MV-4-11 (cell line): Measurements from ENCODE around the gene DMKN.
A peak's percentile ranks its signal among the peaks of the same experiment; 100 is the strongest.

Source experiments
- DNase-seq: peaks from one replicate; lab custom pipeline; 2025; lab: John Stamatoyannopoulos, UW

DMKN gene

DNA sequence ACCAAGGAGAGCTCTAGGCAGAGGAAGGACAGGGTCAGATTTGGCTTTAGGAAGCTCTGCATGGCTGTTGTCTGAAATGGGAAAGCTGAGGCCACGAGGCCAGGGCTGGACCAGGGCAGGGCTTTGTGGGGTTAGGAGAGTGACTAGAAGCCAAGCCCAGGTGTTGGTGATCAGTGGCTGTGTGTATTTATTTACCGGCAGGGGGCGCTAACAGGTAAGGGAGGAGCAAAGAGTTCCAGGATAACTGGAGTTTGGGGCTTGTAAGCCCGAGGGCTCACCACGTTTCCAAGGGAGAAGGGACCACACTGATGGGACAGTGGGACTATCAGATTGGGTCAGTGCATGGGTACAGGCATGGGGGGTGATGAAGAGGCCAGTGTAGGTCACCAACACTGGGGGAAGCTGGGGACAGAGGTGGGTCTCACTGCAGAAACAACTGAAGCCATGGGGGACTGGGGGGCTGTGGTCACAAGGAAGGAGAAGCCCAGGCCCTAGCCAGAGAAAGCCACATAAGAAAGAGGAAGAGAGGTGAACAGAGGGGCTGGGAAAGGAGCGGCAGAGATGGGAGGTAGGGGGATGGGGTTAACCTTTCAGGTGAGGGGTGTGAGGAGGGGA lies 35.8 kb upstream of the DMKN start:
- peak; percentile 55 for DNase-seq

DNA sequence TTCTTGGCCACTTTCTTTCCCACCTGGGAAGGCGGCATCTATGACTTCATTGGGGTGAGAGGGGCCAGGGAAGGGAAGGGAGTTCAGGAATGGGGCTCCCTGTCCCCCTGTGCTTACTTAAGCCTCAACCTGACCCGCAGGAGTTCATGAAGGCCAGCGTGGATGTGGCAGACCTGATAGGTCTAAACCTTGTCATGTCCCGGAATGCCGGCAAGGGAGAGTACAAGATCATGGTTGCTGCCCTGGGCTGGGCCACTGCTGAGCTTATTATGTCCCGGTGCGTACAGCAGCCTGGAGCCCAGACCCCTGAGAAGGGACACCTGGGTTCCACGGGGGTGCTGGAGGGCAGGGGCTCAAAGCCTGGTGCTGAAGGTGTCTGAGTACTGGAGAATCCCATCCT lies 33.1 kb upstream of the DMKN start:
- DNase-seq = no peak

- DNase-seq = peak; percentile 29
These were observed 32.5 kb upstream of the DMKN start for GRCh38 chr19:35545855-35546381.

DNA sequence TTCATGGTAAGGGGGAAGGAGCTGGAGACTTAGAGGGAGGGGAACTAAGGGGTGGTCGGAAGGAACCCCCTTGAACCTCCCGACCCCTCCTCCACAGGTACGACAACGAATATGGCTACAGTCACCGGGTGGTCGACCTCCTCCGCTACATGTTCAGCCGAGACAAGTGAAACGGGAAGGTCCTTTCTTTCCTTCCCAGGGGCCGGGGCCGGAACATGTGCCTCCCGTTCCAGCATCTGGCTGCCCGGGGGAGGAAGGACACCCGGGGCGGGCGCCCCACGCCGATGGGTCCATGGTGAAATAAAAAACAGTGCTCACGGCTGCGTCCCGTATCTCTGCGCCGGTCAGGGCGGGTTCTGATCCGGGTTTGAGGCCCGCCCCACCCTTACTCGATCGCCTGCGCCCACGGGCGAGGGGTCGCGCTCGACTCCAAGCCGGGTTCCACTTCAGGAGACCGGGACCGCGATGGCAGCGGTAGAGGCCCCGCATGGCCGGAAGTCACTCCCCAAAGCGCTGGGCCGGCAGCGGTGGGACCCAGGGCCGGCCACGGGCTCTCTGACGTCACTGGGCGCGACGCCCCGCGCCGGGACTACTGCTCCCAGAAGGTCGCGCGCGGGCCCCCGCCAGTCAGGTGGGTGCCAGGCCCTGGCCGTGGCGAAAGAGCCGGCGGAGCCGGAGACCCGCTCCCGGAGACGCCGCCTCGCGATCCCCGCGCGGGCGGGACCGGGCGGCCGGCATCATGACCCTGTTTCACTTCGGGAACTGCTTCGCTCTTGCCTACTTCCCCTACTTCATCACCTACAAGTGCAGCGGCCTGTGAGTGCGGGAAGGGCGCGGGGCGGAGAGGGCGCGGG lies 31.8 kb upstream of the DMKN start, which contains the start of gene TMEM147:
Gene TMEM147, plus strand, starts transcription at position 626 of the 854 bp plus-strand sequence. Its CDS starts 114 bp downstream, at position 740.
- DNase-seq = peak; percentile 86

- DNase-seq = no peak
These were observed 30.8 kb upstream of the DMKN start for GRCh38 chr19:35544110-35544802.

DNA sequence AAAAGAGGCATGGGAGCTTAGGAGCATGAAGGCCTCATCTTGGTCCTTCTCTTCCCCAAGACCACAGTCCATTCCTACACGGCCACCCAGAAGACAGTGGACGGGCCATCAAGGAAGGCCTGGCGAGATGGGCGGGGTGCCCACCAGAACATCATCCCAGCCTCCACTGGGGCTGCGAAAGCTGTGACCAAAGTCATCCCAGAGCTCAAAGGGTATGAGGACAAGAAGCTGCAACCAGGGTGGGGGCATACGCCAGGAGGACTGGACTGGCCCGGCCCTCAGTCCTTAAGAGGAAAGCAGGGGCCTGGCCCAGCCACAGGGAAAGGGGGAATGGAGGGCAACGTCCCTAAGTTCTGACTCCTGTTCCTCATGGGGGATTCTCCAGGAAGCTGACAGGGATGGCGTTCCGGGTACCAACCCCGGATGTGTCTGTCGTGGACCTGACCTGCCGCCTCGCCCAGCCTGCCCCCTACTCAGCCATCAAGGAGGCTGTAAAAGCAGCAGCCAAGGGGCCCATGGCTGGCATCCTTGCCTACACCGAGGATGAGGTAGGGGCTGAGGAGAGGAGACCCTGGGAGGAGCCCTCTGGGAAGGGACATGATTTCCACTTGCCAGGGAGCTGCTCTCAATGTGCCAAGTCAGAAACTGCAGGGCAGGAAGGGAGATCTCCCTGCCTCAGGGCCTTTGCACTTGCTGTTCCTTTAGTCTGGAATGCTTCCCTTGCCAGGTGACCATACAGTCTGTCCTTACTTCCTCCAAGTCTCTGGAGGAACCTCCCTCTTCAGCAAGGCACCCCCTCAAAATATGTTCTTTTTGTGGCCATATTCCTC lies 30.0 kb upstream of the DMKN start:
- no peak for DNase-seq

- DNase-seq = no peak
These were observed 28.8 kb upstream of the DMKN start for GRCh38 chr19:35542209-35542608.

DNA sequence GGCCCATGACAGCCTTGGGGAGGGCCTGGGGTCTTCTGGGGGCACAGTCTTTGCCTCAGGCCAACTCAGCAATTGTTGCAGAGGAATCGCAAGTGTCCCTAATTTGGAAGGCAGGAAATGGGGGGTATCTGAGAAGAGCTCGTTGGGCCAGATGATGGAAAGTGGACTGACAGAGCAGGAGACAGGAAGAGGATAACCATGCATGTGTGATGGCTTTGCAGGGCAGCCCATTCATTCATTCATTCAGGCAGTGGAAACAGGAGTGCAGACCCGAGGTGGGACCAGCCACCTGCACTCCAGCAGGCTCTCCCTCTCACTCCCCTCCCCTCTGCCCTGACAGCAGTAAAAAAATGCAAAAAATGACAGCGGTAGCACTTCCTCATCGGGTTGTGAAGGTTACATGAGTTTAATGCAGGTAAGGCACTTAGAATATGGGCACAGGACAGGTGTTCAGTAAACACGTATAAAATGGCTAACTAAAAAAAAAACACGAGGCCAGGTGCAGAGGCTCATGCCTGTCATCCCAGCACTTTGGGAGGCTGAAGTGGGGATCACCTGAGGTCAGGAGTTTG lies 27.0 kb upstream of the DMKN start:
- no peak for DNase-seq

DNA sequence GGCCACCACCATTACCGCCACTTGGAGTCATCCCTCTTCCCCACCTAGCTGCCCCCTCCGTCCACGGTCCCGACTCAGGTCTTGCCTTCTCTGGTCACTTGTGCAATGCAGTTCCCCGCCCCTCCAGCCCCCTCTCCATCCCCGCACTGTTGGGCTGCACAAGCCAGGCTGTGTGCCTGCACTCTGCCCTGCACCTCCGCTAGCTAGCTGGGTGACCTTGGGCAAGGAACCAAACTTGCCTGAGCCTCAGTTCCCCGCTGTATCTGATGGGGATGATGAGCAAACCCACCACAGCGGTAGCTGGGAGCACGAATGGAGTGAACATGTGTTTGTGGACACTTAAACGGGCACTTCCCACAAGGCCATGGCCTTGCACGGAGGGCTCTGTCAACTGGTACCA lies 26.4 kb upstream of the DMKN start:
- DNase-seq = no peak

DNA sequence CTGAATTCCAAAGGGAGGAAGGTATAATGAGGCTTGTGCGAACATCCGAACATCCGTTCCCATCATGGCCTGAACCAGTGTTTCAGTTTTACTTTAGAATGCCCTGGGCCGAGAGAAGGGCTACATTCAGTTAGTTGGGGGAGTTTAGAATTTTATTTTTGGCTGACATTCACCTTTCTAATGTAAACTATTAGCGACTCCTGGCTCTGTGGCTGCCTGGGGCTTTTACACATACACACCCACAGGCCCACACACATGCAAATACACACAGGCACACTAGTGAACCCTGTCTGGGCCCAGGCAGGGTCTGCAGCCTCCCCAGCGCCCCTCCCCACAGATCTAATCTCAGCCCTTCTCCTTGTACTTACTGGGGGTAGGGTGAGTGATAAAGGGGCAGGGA lies 25.9 kb upstream of the DMKN start:
- DNase-seq = no peak

DNA sequence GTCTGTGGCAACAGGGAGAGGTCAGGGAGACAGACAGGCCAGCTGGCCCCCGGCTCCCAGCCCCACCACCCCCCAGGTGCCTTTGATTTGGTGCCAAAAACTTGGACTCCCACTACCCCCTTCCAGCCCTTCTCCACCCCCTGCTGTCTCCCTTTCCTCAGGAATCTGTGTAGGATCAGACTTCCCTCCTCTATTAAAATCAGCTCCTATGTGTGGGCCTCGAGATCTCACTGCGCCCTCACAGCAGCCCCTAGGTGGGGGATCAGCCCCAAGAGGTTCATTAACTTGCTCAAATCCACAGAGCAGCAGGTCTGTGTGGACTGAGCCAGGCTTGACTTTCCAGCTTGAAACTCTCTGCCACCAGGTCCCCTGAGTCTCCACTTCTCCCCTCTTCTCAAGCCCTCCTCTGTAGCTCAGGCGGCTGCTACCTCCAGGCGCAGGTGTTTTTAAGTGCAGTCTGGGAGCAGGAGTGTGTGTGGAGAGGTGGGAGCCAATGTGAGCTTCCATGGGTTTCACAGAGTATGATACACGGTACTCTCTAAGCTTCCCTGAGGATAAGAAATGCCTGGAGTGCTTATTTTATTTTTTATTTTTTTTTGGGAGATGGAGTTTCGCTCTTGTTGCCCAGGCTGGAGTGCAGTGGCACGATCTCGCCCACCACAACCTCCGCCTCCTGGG lies 21.5 kb upstream of the DMKN start:
- DNase-seq = no peak

DNA sequence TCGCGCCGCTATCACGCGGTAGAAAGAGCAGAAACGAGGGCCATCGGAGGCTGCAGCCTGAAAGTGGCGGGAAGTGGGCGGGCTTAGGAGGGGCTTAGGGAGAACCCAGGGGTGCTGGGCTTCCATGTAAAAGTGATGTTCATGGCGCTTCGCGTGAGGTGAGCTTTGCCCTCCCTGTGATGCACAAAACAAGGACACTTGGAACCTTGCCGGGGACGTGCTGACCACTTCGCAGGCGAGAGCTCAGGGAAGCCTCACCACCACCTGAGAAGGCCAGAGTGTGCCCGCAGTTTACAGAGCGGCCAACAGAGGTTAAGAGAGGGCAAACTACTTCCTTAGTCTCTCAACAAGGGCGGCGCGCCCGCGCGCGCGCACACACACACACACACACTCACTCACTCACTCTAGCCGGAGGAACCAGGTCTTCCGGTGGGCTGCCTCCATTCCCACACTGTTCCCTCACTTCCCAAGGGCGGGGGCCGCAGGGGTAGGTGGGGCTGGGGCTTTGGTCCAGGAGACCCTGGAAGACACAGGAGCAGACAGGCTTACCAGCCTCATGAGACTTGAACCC lies 20.5 kb upstream of the DMKN start:
- DNase-seq = peak; percentile 77

GRCh38 chr19:35533201-35533821 lies 19.9 kb upstream of the DMKN start, which contains the start of gene GAPDHS:
Gene GAPDHS (plus strand): TSS chr19:35533456. CDS start chr19:35533528, 72 bp downstream.
- no peak for DNase-seq

GRCh38 chr19:35531291-35531690 lies 17.8 kb upstream of the DMKN start:
- no peak for DNase-seq

GRCh38 chr19:35529241-35530218 lies 16.1 kb upstream of the DMKN start:
- no peak for DNase-seq

DNA sequence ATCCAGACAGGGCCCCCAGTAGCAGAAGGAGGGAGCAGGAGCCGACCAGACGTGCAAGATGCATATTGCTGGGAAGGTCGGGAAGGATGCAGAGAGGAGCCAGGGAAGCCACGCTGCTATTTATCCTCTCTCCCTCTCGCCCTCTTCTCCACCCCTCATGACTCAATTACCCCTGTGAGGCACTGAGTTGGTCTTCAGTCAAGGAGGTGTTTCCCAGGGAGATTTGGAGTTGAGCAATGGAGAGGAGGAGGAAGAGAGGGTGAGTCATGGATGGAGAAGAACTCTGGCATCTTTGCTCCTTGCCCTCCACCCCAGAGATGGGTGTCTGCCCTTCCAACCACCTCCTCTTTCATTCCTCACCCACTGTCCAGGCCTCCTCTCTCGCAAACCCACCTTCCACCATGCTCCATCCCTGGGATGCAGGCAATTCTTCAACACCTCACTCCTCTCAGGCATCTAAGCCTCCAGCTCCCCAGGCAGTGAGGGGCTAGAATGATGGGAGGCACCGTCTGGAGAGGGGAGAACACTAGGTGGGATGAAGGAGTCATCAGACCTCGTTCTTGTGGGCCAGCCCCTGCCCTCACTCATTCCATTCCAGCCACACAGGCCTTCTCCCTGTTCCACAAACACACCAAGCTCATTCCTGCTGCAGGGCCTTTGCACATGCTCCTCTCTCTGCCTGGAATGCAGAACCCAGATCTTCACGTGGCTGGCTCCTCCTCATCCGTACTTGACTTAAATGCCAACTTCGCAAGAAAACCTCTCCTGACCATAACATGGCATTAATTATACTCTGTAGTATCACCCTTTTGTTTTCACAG lies 15.0 kb upstream of the DMKN start, which contains the start of gene SBSN:
Gene SBSN, minus strand, starts transcription at position 94 of the 821 bp plus-strand sequence. Its CDS starts 30 bp downstream, at position 64.
- DNase-seq = no peak

GRCh38 chr19:35525873-35526272 lies 12.4 kb upstream of the DMKN start:
- DNase-seq = no peak
